ENCODE results near the gene PPP3CA.

The PPP3CA gene

DNA sequence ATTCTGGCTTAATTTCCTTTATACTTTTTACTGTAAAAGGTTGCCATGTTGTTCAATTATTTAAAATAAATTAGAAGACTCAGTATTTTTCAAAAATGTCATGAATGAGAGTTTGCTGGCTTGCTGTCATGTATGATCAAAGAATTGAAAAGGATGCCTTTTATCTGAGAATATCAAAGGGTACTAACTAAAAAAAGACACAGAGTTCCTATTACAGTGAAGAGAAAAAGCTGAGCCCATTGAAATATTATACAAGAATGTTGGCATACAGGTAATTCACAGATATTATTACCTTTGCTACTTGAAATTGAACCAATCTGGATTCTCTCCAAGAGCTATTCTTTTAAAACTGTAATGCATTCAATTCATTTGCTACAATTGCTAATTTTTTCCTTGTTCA is 200.0 kb downstream of the PPP3CA start:
- H3K4me3 ChIP-seq (ENCODE audit: low read depth, low read length, poor library complexity, severe bottlenecking) = no peak overlapping the region

DNA sequence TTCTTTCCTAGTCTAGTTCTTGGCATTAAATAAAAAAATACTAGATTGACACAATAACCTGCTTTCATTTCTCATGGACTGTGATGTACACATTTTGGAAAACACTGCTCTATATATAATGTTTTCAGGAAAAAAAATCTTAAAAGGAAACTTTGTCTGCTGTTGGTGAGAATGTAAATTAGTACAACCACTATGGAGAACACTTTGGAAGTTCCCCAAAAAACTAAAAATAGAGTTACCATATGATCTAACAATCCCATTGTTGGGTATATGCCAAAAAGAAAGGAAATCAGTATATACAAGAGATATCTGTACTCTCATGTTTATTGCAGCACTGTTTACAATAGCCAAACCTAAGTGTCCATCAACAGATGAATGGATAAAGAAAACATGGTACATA is 202.3 kb downstream of the PPP3CA start:
- no peak overlapping the region for H3K27ac ChIP-seq (ENCODE audit: low read depth, low read length, poor library complexity, severe bottlenecking)
- no peaks in the 10 kb centered on the region for H3K9me3 ChIP-seq (ENCODE audit: low read length)
- H3K4me3 ChIP-seq (ENCODE audit: low read depth, low read length, poor library complexity, severe bottlenecking) = no peak overlapping the region
- H3K9me2 ChIP-seq (ENCODE audit: low read depth, low read length) = no peaks in the 10 kb centered on the region
- no peak for TF ChIP-seq EZH2 (IDR thresholded peaks at IDR 0.05; ENCODE audit: borderline replicate concordance, low read length)
- no peak for TF ChIP-seq CTCF (IDR thresholded peaks at IDR 0.05; ENCODE audit: low read length)
- no peaks in the 10 kb centered on the region for H4K20me1 ChIP-seq (ENCODE audit: insufficient read depth, low read length)
- H3K27me3 ChIP-seq (ENCODE audit: insufficient read depth, low read length) = no peaks in the 10 kb centered on the region
- H3K79me2 ChIP-seq (ENCODE audit: insufficient read depth, low read length) = no peaks in the 10 kb centered on the region
- H3K4me2 ChIP-seq (ENCODE audit: low read length) = no peak overlapping the region
- no peaks in the 10 kb centered on the region for H3K36me3 ChIP-seq (ENCODE audit: insufficient read depth, low read length)
- peaks cover 30% of the 10 kb centered on the region for H3K4me1 ChIP-seq (ENCODE audit: insufficient read depth, low read length, severe bottlenecking)
- no peak overlapping the region for H2AFZ ChIP-seq (ENCODE audit: low read length)
- H3F3A ChIP-seq (ENCODE audit: insufficient read depth, low read length) = no peaks in the 10 kb centered on the region
- H3K9ac ChIP-seq (ENCODE audit: low read length) = no peak overlapping the region

More for the DNA sequence above, 200.0 kb downstream of the PPP3CA start:
- Histone ChIP-seq H3K9ac (ENCODE audit: low read length) (no peak overlapping the region), H3K36me3 (ENCODE audit: insufficient read depth, low read length) (no peaks in the 10 kb centered on the region), H3K4me2 (ENCODE audit: low read length) (no peak overlapping the region), H3K79me2 (ENCODE audit: insufficient read depth, low read length) (no peaks in the 10 kb centered on the region), H3K9me2 (ENCODE audit: low read depth, low read length) (no peaks in the 10 kb centered on the region), H2AFZ (ENCODE audit: low read length) (no peak overlapping the region), H3K27me3 (ENCODE audit: insufficient read depth, low read length) (no peaks in the 10 kb centered on the region), H4K20me1 (ENCODE audit: insufficient read depth, low read length) (no peaks in the 10 kb centered on the region), H3K9me3 (ENCODE audit: low read length) (no peaks in the 10 kb centered on the region), H3K27ac (ENCODE audit: low read depth, low read length, poor library complexity, severe bottlenecking) (no peak overlapping the region), H3F3A (ENCODE audit: insufficient read depth, low read length) (no peaks in the 10 kb centered on the region), H3K4me1 (ENCODE audit: insufficient read depth, low read length, severe bottlenecking) (peaks cover 7% of the 10 kb centered on the region)
- TF ChIP-seq CTCF (IDR thresholded peaks at IDR 0.05; ENCODE audit: low read length) (no peak), EZH2 (IDR thresholded peaks at IDR 0.05; ENCODE audit: borderline replicate concordance, low read length) (no peak)

GRCh38 chr4:101142259-101142658 is 205.1 kb downstream of the PPP3CA start:
- peak overlapping the region; percentile 30; the same call in 1 of the 2 replicates for H3K4me2 ChIP-seq (ENCODE audit: low read length)
- no peaks in the 10 kb centered on the region for H3K79me2 ChIP-seq (ENCODE audit: insufficient read depth, low read length)

More at GRCh38 chr4:101142259-101142658, 205.1 kb downstream of the PPP3CA start:
- no peaks in the 10 kb centered on the region for H3K9me2 ChIP-seq (ENCODE audit: low read depth, low read length)
- peak overlapping the region; percentile 73 for H3K27ac ChIP-seq (ENCODE audit: low read depth, low read length, poor library complexity, severe bottlenecking)
- H2AFZ ChIP-seq (ENCODE audit: low read length) = no peak overlapping the region
- no peaks in the 10 kb centered on the region for H3K36me3 ChIP-seq (ENCODE audit: insufficient read depth, low read length)
- H3K9ac ChIP-seq (ENCODE audit: low read length) = no peak overlapping the region
- H3K4me3 ChIP-seq (ENCODE audit: low read depth, low read length, poor library complexity, severe bottlenecking) = no peak overlapping the region
- no peaks in the 10 kb centered on the region for H3F3A ChIP-seq (ENCODE audit: insufficient read depth, low read length)
- H3K27me3 ChIP-seq (ENCODE audit: insufficient read depth, low read length) = no peaks in the 10 kb centered on the region
- TF ChIP-seq CTCF (IDR thresholded peaks at IDR 0.05; ENCODE audit: low read length) (no peak), EZH2 (IDR thresholded peaks at IDR 0.05; ENCODE audit: borderline replicate concordance, low read length) (no peak)
- no peaks in the 10 kb centered on the region for H3K9me3 ChIP-seq (ENCODE audit: low read length)
- H4K20me1 ChIP-seq (ENCODE audit: insufficient read depth, low read length) = no peaks in the 10 kb centered on the region
- peaks cover 53% of the 10 kb centered on the region for H3K4me1 ChIP-seq (ENCODE audit: insufficient read depth, low read length, severe bottlenecking)
